ENCODE measurements around the gene TSEN2. TPM values are rescaled to one million over a fixed set of nuclear protein-coding genes. Genes with fewer than 3 reads are reported as not detected.

Gene TSEN2
- total RNA-seq, 2 donors from 2014 or later: 13.7 to 21.1 TPM

DNA sequence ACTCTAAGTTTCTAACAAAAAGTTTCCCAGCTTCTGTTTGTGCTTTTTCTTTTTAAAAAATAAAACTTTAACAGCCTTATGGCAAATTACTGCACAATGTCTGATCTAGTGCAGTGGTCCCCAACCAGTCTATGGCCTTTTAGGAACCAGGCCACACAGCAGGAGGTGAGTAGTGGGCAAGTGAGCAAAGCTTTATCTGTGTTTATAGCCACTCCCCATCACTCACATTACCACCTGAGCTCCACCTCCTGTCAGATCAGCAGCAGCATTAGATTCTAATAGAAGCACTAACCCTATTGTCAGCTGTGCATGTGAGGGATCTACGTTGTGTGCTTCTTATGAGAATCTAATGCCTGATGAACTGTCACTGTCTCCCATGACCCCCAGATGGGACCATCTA, 78.2 kb downstream of the TSEN2 start:
- Histone ChIP-seq H3K27me3 (no peaks in the 10 kb centered on the region), H3K9me3 (no peaks in the 10 kb centered on the region), H3K4me3 (no peak overlapping the region), H3K4me1 (peaks cover 7% of the 10 kb centered on the region), H3K36me3 (no peaks in the 10 kb centered on the region), H3K9ac (ENCODE audit: low read depth in 2 of 2, low read length in 2 of 2) (no peak overlapping the region), H3K27ac (no peak overlapping the region)
- intact Hi-C loops (cut with DNase I): no loop called here
- TF ChIP-seq, protein P1, sequence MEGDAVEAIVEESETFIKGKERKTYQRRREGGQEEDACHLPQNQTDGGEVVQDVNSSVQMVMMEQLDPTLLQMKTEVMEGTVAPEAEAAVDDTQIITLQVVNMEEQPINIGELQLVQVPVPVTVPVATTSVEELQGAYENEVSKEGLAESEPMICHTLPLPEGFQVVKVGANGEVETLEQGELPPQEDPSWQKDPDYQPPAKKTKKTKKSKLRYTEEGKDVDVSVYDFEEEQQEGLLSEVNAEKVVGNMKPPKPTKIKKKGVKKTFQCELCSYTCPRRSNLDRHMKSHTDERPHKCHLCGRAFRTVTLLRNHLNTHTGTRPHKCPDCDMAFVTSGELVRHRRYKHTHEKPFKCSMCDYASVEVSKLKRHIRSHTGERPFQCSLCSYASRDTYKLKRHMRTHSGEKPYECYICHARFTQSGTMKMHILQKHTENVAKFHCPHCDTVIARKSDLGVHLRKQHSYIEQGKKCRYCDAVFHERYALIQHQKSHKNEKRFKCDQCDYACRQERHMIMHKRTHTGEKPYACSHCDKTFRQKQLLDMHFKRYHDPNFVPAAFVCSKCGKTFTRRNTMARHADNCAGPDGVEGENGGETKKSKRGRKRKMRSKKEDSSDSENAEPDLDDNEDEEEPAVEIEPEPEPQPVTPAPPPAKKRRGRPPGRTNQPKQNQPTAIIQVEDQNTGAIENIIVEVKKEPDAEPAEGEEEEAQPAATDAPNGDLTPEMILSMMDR (IDR thresholded peaks at IDR 0.05): no peak
- no peak for DNase-seq

DNA sequence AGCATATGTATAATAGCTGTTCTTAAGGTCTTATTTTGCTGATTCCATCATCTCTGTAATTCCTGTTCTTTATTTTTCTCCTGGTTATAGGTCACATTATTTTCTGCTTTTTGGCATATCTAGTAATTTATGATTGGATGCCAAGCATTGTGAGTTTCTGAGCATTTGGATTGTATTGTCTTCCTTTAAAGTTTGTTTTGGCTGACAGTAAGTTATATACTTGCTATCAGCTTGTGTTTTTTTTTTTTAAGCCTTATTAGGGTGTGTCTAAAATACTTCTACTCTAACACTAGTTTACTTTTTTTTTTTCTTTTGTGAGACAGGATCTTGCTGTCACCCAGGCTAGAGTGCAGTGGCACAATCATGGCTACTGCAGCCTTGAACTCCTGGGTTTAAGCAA, 82.7 kb downstream of the TSEN2 start:
- Histone ChIP-seq H3K9ac (ENCODE audit: low read depth in 2 of 2, low read length in 2 of 2) (no peak overlapping the region), H3K27me3 (no peaks in the 10 kb centered on the region), H3K4me1 (no peaks in the 10 kb centered on the region), H3K27ac (no peak overlapping the region), H3K36me3 (peaks cover 12% of the 10 kb centered on the region), H3K4me3 (no peak overlapping the region), H3K9me3 (no peaks in the 10 kb centered on the region)
- intact Hi-C loops (cut with DNase I): no loop called here
- TF ChIP-seq, protein P1 (IDR thresholded peaks at IDR 0.05): no peak
- no peak for DNase-seq

DNA sequence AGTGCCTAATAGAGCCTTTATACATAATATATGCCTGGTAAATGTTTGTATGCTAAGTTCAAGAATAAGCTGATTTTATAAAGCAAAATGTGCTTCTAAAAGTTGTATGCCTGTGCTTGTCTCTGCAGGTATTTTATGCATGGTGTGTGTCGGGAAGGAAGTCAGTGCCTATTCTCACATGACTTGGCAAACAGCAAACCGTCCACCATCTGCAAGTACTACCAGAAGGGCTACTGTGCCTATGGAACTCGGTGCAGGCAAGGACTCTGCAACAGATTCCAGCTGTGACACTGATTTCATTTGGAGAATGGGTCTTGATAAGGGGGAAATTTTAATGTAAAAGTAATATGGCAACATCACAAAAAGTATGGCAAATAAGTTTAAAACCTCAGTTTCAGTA, 84.5 kb downstream of the TSEN2 start:
- peaks cover 27% of the 10 kb centered on the region for H3K36me3 ChIP-seq
- TF ChIP-seq, protein P1 (IDR thresholded peaks at IDR 0.05): no peak
- no peak overlapping the region for H3K4me3 ChIP-seq
- H3K9ac ChIP-seq (ENCODE audit: low read depth in 2 of 2, low read length in 2 of 2): no peak overlapping the region
- intact Hi-C loops (cut with DNase I): no loop called here
- no peaks in the 10 kb centered on the region for H3K27me3 ChIP-seq
- H3K27ac ChIP-seq: no peak overlapping the region
- H3K4me1 ChIP-seq: no peaks in the 10 kb centered on the region
- H3K9me3 ChIP-seq: no peaks in the 10 kb centered on the region
- no peak for DNase-seq

DNA sequence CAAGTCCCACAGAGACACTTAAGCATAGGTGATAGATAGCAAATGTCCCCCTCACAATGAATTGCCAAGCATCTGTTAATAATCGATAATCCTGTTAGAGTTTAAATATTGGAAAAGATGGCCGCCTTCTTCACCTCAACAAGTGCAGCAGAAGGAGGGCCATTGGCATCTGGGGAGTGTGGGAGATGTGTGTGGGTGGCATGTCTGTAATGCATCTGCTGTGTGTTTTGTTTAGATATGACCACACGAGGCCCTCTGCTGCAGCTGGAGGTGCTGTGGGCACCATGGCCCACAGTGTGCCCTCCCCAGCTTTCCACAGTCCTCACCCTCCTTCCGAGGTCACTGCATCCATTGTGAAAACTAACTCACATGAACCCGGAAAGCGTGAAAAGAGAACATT, 85.6 kb downstream of the TSEN2 start:
- no peak overlapping the region for H3K27ac ChIP-seq
- intact Hi-C loops (cut with DNase I): no loop called here
- no peak for DNase-seq
- H3K36me3 ChIP-seq: peaks cover 36% of the 10 kb centered on the region
- no peaks in the 10 kb centered on the region for H3K4me1 ChIP-seq
- no peaks in the 10 kb centered on the region for H3K27me3 ChIP-seq
- no peak overlapping the region for H3K4me3 ChIP-seq
- H3K9ac ChIP-seq (ENCODE audit: low read depth in 2 of 2, low read length in 2 of 2): no peak overlapping the region
- H3K9me3 ChIP-seq: no peaks in the 10 kb centered on the region
- TF ChIP-seq, protein P1 (IDR thresholded peaks at IDR 0.05): no peak

DNA sequence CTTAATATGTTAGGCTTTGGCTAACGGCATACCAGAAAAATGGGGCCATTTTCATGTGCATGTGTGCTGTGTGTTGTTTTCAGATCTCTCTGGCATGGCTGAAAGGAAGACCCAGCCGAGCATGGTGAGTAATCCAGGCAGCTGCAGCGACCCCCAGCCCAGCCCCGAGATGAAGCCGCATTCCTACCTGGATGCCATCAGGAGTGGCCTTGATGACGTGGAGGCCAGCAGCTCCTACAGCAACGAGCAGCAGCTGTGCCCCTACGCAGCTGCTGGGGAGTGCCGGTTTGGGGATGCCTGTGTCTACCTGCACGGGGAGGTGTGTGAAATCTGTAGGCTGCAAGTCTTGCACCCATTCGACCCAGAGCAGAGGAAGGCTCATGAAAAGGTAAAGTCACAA, 87.7 kb downstream of the TSEN2 start:
- DNase-seq: no peak
- Histone ChIP-seq H3K27ac (no peak overlapping the region), H3K4me1 (no peaks in the 10 kb centered on the region), H3K27me3 (no peaks in the 10 kb centered on the region), H3K4me3 (no peak overlapping the region), H3K9ac (ENCODE audit: low read depth in 2 of 2, low read length in 2 of 2) (no peak overlapping the region), H3K36me3 (peaks cover 37% of the 10 kb centered on the region), H3K9me3 (no peaks in the 10 kb centered on the region)
- TF ChIP-seq, protein P1 (IDR thresholded peaks at IDR 0.05): no peak
- intact Hi-C loops (cut with DNase I): no loop called here

DNA sequence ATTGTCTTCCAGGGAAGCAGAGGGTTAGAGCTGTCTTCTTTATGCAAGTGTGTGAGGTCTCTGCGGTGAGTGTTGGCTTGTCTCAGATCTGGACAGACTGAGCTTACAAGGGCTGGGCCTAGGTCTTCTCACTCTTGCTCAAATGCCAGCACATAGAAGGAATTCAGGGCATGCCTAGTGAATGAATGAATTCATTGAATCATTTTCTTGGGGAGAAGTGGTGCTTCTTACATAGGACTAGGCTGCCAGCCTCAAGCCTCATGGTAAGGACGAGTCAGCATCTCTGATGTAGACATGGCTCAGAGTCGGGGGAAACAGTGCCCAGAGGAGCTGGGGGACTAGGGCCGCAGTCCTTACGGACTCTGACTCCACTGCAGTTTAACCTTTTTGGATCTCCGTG, 89.9 kb downstream of the TSEN2 start:
- TF ChIP-seq, protein P1 (IDR thresholded peaks at IDR 0.05): no peak
- H3K4me1 ChIP-seq: no peaks in the 10 kb centered on the region
- intact Hi-C loops (cut with DNase I): no loop called here
- H3K4me3 ChIP-seq: no peak overlapping the region
- no peaks in the 10 kb centered on the region for H3K9me3 ChIP-seq
- no peaks in the 10 kb centered on the region for H3K27me3 ChIP-seq
- no peak overlapping the region for H3K27ac ChIP-seq
- no peak for DNase-seq
- H3K9ac ChIP-seq (ENCODE audit: low read depth in 2 of 2, low read length in 2 of 2): no peak overlapping the region
- peaks cover 37% of the 10 kb centered on the region for H3K36me3 ChIP-seq
